Vagina (tissue), 2 donors: ENCODE data around the gene EPN1. TPM values are rescaled to one million over a fixed set of nuclear protein-coding genes. Genes with fewer than 3 reads are reported as not detected.

Experiments used
- DNase-seq, 2 donors: peaks; one replicate each; pipeline ENCODE4 v3.0.0-alpha.2; 2017; ENCODE audit errors: extremely low spot score in 2 of 2
- H3K27ac ChIP-seq: fragments of 200-600 bp; sonication (generic); one replicate; pipeline ENCODE4 v1.5.1; 2019
- H3K27me3 ChIP-seq: fragments of 200-600 bp; sonication (generic); one replicate; pipeline ENCODE4 v1.5.1; 2019
- H3K36me3 ChIP-seq, 2 donors: fragments of 200-600 bp; sonication (generic); one replicate each; pipeline ENCODE4 v1.5.1; 2017 to 2019
- H3K4me1 ChIP-seq: fragments of 200-600 bp; sonication (generic); one replicate; pipeline ENCODE4 v1.5.1; 2019
- H3K4me3 ChIP-seq, 2 donors: fragments of 200-600 bp; sonication (generic); 1 replicate in 1 of 2; 2 replicates in 1 of 2; pipeline ENCODE4 v1.5.1; 2016 to 2019
- H3K9me3 ChIP-seq: fragments of 200-600 bp; sonication (generic); one replicate; pipeline ENCODE4 v1.5.1; 2019
- POLR2A ChIP-seq, 2 donors: fragments of 450-650 bp; IDR thresholded peaks; one replicate each; pipeline ENCODE4 v1.6.1; 2017; ENCODE audit warnings: antibody characterized with exemption in 2 of 2, mild to moderate bottlenecking in 2 of 2, moderate library complexity in 2 of 2
- POLR2AphosphoS5 ChIP-seq, 2 donors: sonication (generic); formaldehyde crosslinking; IDR thresholded peaks; one replicate each; pipeline ENCODE4 v1.9.0; 2017; ENCODE audit warnings: antibody characterized with exemption in 2 of 2, mild to moderate bottlenecking in 2 of 2, low read depth in 1 of 2; ENCODE audit not compliant: insufficient read depth in 1 of 2
- intact Hi-C: fragments of 100-400 bp; cut with DNase I; formaldehyde crosslinking; loops from one replicate; pipeline ENCODE4 v1.15.1; 2023
- total RNA-seq: library from RNA; depleted of rRNA; stranded (reverse); fragments of >200 nt; gene quantifications from one replicate; pipeline ENCODE4 v1.2.3, GENCODE V29; 2016
- TF ChIP-seq, protein P1 (sequence below), 3 experiments: fragments of 450-650 bp in 2 of 3; fragments of 200-600 bp in 1 of 3; sonication (generic) in 1 of 3; IDR thresholded peaks; one replicate each; pipeline ENCODE4 v1.5.1; 2017 to 2019; ENCODE audit warnings: antibody characterized with exemption in 3 of 3, mild to moderate bottlenecking in 2 of 3, moderate library complexity in 2 of 3

EPN1 gene
- total RNA-seq = 43.7 TPM

GRCh38 chr19:55674841-55675660 is at the start of gene EPN1:
Gene EPN1, plus strand, starts transcription at chr19:55675226. Its CDS starts 3,402 bp downstream, at chr19:55678628.
- TF ChIP-seq POLR2A (IDR thresholded peaks at IDR 0.05) = peak in 1 of 2 donors; percentile 16
- TF ChIP-seq, protein P1, sequence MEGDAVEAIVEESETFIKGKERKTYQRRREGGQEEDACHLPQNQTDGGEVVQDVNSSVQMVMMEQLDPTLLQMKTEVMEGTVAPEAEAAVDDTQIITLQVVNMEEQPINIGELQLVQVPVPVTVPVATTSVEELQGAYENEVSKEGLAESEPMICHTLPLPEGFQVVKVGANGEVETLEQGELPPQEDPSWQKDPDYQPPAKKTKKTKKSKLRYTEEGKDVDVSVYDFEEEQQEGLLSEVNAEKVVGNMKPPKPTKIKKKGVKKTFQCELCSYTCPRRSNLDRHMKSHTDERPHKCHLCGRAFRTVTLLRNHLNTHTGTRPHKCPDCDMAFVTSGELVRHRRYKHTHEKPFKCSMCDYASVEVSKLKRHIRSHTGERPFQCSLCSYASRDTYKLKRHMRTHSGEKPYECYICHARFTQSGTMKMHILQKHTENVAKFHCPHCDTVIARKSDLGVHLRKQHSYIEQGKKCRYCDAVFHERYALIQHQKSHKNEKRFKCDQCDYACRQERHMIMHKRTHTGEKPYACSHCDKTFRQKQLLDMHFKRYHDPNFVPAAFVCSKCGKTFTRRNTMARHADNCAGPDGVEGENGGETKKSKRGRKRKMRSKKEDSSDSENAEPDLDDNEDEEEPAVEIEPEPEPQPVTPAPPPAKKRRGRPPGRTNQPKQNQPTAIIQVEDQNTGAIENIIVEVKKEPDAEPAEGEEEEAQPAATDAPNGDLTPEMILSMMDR (IDR thresholded peaks at IDR 0.05) = no peak
- TF ChIP-seq POLR2AphosphoS5 (IDR thresholded peaks at IDR 0.05; ENCODE audit: insufficient read depth in 1 of 2, low read depth in 1 of 2) = peak; percentile 75 to 85
- Histone ChIP-seq H3K4me1 (peaks cover 58% of the 10 kb centered on the region), H3K27me3 (no peaks in the 10 kb centered on the region), H3K9me3 (no peaks in the 10 kb centered on the region), H3K36me3 (peaks cover 0 to 46% of the 10 kb centered on the region in 2 donors), H3K4me3 (peak within 1 kb of the TSS; percentile 71 to 84), H3K27ac (peak within 1 kb of the TSS; percentile 89)
- DNase-seq = peak in 1 of 2 donors; percentile 92
- intact Hi-C loops = no loop called here

- no peak for DNase-seq
- peaks cover 14% of the 10 kb centered on the region for H3K4me1 ChIP-seq
- no peaks in the 10 kb centered on the region for H3K9me3 ChIP-seq
- intact Hi-C loops = no loop called here
- H3K4me3 ChIP-seq = no peak overlapping the region
- TF ChIP-seq POLR2A (IDR thresholded peaks at IDR 0.05) = no peak
- TF ChIP-seq POLR2AphosphoS5 (IDR thresholded peaks at IDR 0.05; ENCODE audit: insufficient read depth in 1 of 2, low read depth in 1 of 2) = no peak
- TF ChIP-seq, protein P1 (IDR thresholded peaks at IDR 0.05) = no peak
- no peak overlapping the region for H3K27ac ChIP-seq
- H3K36me3 ChIP-seq = no peaks in the 10 kb centered on the region
- H3K27me3 ChIP-seq = no peaks in the 10 kb centered on the region
Measured at GRCh38 chr19:55626350-55626749, 48.7 kb upstream of the EPN1 start.

GRCh38 chr19:55632463-55632834 is 42.6 kb upstream of the EPN1 start:
- TF ChIP-seq POLR2A (IDR thresholded peaks at IDR 0.05) (no peak), POLR2AphosphoS5 (IDR thresholded peaks at IDR 0.05; ENCODE audit: insufficient read depth in 1 of 2, low read depth in 1 of 2) (no peak)
- TF ChIP-seq, protein P1 (IDR thresholded peaks at IDR 0.05) = peak; percentile 65 to 96 (median 94)
- no peak for DNase-seq
- no peaks in the 10 kb centered on the region for H3K36me3 ChIP-seq
- intact Hi-C loops = no loop called here
- H3K4me3 ChIP-seq = no peak overlapping the region
- no peaks in the 10 kb centered on the region for H3K9me3 ChIP-seq
- H3K27me3 ChIP-seq = no peaks in the 10 kb centered on the region
- peak overlapping the region; percentile 44 for H3K27ac ChIP-seq
- H3K4me1 ChIP-seq = peaks cover 29% of the 10 kb centered on the region

DNA sequence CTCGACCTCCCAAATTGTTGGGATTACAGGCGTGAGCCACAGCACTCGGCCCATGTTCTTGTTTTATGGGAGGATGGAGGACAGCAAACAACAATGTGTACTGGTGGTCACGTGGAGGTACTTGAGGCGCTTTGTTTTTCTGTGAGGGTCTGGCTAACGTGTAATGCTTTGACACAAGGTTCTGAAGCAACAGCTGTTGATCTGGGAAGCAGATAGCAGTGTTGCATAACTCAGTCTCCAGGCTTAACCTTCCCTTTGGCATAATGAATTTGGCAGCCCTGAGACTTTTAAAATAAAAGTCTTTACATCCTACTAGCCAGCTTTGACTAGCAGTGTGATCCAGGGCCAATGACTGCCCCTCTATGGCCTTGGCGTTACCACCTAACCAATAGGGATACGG is 41.2 kb upstream of the EPN1 start:
- no peak overlapping the region for H3K4me3 ChIP-seq
- TF ChIP-seq, protein P1 (IDR thresholded peaks at IDR 0.05) = no peak
- TF ChIP-seq POLR2AphosphoS5 (IDR thresholded peaks at IDR 0.05; ENCODE audit: insufficient read depth in 1 of 2, low read depth in 1 of 2) (no peak), POLR2A (IDR thresholded peaks at IDR 0.05) (no peak)
- intact Hi-C loops = no loop called here
- no peaks in the 10 kb centered on the region for H3K36me3 ChIP-seq
- H3K9me3 ChIP-seq = no peaks in the 10 kb centered on the region
- no peaks in the 10 kb centered on the region for H3K27me3 ChIP-seq
- H3K4me1 ChIP-seq = peaks cover 34% of the 10 kb centered on the region
- no peak overlapping the region for H3K27ac ChIP-seq
- DNase-seq = no peak

- intact Hi-C loops = no loop called here
Measured at GRCh38 chr19:55635334-55635717, 39.7 kb upstream of the EPN1 start.

More at GRCh38 chr19:55635334-55635717, 39.7 kb upstream of the EPN1 start:
- no peaks in the 10 kb centered on the region for H3K9me3 ChIP-seq
- peak overlapping the region; percentile 98 for H3K27ac ChIP-seq
- H3K4me1 ChIP-seq = peaks cover 48% of the 10 kb centered on the region
- no peak for DNase-seq
- no peaks in the 10 kb centered on the region for H3K27me3 ChIP-seq
- no peaks in the 10 kb centered on the region for H3K36me3 ChIP-seq
- TF ChIP-seq, protein P1 (IDR thresholded peaks at IDR 0.05) = no peak
- TF ChIP-seq POLR2A (IDR thresholded peaks at IDR 0.05) (no peak), POLR2AphosphoS5 (IDR thresholded peaks at IDR 0.05; ENCODE audit: insufficient read depth in 1 of 2, low read depth in 1 of 2) (no peak)
- peak overlapping the region; percentile 91 to 99 for H3K4me3 ChIP-seq
